ENCODE results near the gene GRIK4.

The GRIK4 gene

GRCh38 chr11:120952461-120953434 lies 441.2 kb downstream of the GRIK4 start:
- Histone ChIP-seq H4K20me1 (ENCODE audit: insufficient read depth) (no peaks in the 10 kb centered on the region), H3K4me3 (IDR thresholded peaks at IDR 0.05; ENCODE audit: insufficient read depth, low read depth, low read length) (no peak overlapping the region), H2AFZ (ENCODE audit: low read depth) (peak overlapping the region; percentile 67; the same call in 1 of the 2 replicates), H3K36me3 (ENCODE audit: insufficient read depth) (no peaks in the 10 kb centered on the region), H3K9ac (no peak overlapping the region), H3K27me3 (ENCODE audit: insufficient read depth, low read depth) (no peaks in the 10 kb centered on the region), H3K27ac (no peak overlapping the region), H3K4me2 (no peak overlapping the region; the same call in 1 of the 2 replicates), H3K4me1 (ENCODE audit: low read depth, poor library complexity, severe bottlenecking) (no peaks in the 10 kb centered on the region), H3K79me2 (ENCODE audit: insufficient read depth, low read depth) (no peaks in the 10 kb centered on the region)
- peak; percentile 76 for TF ChIP-seq CTCF (conservative IDR thresholded peaks at IDR 0.05; ENCODE audit: low read depth, low read length)

- H3K4me2 ChIP-seq, result no peak overlapping the region
- TF ChIP-seq CTCF (conservative IDR thresholded peaks at IDR 0.05; ENCODE audit: low read depth, low read length), result no peak
- H3K4me3 ChIP-seq (IDR thresholded peaks at IDR 0.05; ENCODE audit: insufficient read depth, low read depth, low read length), result no peak overlapping the region
- no peak overlapping the region for H3K9ac ChIP-seq
- no peaks in the 10 kb centered on the region for H3K4me1 ChIP-seq (ENCODE audit: low read depth, poor library complexity, severe bottlenecking)
- H2AFZ ChIP-seq (ENCODE audit: low read depth), result no peak overlapping the region
- no peaks in the 10 kb centered on the region for H4K20me1 ChIP-seq (ENCODE audit: insufficient read depth)
- no peaks in the 10 kb centered on the region for H3K79me2 ChIP-seq (ENCODE audit: insufficient read depth, low read depth)
- no peaks in the 10 kb centered on the region for H3K36me3 ChIP-seq (ENCODE audit: insufficient read depth)
- no peaks in the 10 kb centered on the region for H3K27me3 ChIP-seq (ENCODE audit: insufficient read depth, low read depth)
- H3K27ac ChIP-seq, result no peak overlapping the region
Observed at GRCh38 chr11:120954381-120954780, 442.8 kb downstream of the GRIK4 start.

DNA sequence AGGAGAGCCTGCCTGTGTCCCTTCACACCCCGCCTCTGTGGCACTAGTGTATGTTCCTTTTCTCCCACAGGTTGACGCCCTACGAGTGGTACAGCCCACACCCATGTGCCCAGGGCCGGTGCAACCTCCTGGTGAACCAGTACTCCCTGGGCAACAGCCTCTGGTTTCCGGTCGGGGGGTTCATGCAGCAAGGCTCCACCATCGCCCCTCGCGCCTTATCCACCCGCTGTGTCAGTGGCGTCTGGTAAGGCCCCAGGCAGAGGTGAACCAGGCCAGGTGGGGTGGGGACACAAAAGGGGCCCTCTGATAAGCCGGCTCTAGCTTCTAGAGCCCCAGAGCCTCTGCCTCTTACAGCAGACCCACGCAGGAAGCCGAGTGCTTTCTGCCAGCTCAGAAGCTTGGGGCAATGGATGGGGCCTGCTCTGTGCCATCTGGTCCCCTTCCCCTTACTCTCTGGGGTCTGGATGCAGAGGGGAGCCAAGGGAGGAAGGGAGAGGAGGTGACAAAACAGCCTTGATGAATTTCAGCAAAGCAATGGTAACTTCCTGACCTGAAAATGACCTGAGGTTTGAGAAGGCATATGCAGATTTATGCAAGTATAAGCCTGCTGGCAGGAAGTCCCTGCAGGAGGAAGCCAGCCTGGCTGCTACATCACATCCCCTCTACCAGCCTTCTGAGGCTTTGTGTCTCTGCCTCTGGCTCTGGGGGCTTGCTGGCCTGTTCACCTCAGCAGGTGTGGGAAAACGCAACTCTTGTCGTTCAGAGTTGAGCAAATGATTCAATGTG lies 445.4 kb downstream of the GRIK4 start:
- Histone ChIP-seq H3K79me2 (ENCODE audit: insufficient read depth, low read depth) (no peaks in the 10 kb centered on the region), H4K20me1 (ENCODE audit: insufficient read depth) (no peaks in the 10 kb centered on the region), H3K9ac (no peak overlapping the region), H3K4me2 (no peak overlapping the region), H3K4me1 (ENCODE audit: low read depth, poor library complexity, severe bottlenecking) (no peaks in the 10 kb centered on the region), H3K4me3 (IDR thresholded peaks at IDR 0.05; ENCODE audit: insufficient read depth, low read depth, low read length) (no peak overlapping the region), H3K27ac (no peak overlapping the region), H3K36me3 (ENCODE audit: insufficient read depth) (no peaks in the 10 kb centered on the region), H2AFZ (ENCODE audit: low read depth) (no peak overlapping the region), H3K27me3 (ENCODE audit: insufficient read depth, low read depth) (no peaks in the 10 kb centered on the region)
- no peak for TF ChIP-seq CTCF (conservative IDR thresholded peaks at IDR 0.05; ENCODE audit: low read depth, low read length)

- Histone ChIP-seq H3K4me2 (no peak overlapping the region), H3K27ac (no peak overlapping the region), H3K4me1 (ENCODE audit: low read depth, poor library complexity, severe bottlenecking) (no peaks in the 10 kb centered on the region), H2AFZ (ENCODE audit: low read depth) (no peak overlapping the region), H3K9ac (no peak overlapping the region), H3K36me3 (ENCODE audit: insufficient read depth) (no peaks in the 10 kb centered on the region), H3K79me2 (ENCODE audit: insufficient read depth, low read depth) (no peaks in the 10 kb centered on the region), H3K27me3 (ENCODE audit: insufficient read depth, low read depth) (no peaks in the 10 kb centered on the region), H3K4me3 (IDR thresholded peaks at IDR 0.05; ENCODE audit: insufficient read depth, low read depth, low read length) (no peak overlapping the region), H4K20me1 (ENCODE audit: insufficient read depth) (no peaks in the 10 kb centered on the region)
- no peak for TF ChIP-seq CTCF (conservative IDR thresholded peaks at IDR 0.05; ENCODE audit: low read depth, low read length)
Observed at GRCh38 chr11:120958185-120958584, 446.6 kb downstream of the GRIK4 start.
